ENCODE data around the gene LHFPL2.

Gene LHFPL2

GRCh38 chr5:78546276-78546996 lies 102.1 kb downstream of the LHFPL2 start:
- no peak for DNase-seq (ENCODE audit: low read depth, low spot score)

GRCh38 chr5:78545406-78545805 lies 103.2 kb downstream of the LHFPL2 start:
- DNase-seq (ENCODE audit: low read depth, low spot score), result no peak

GRCh38 chr5:78544561-78545201 lies 103.9 kb downstream of the LHFPL2 start:
- no peak for DNase-seq (ENCODE audit: low read depth, low spot score)

- DNase-seq (ENCODE audit: low read depth, low spot score), result no peak
These were observed 104.7 kb downstream of the LHFPL2 start for GRCh38 chr5:78543916-78544315.

- no peak for DNase-seq (ENCODE audit: low read depth, low spot score)
These were observed 105.3 kb downstream of the LHFPL2 start for GRCh38 chr5:78543292-78543691.

- no peak for DNase-seq (ENCODE audit: low read depth, low spot score)
These were observed 106.2 kb downstream of the LHFPL2 start for GRCh38 chr5:78542321-78542840.

- no peak for DNase-seq (ENCODE audit: low read depth, low spot score)
These were observed 107.4 kb downstream of the LHFPL2 start for GRCh38 chr5:78541086-78541654.

GRCh38 chr5:78540335-78541085 lies 108.1 kb downstream of the LHFPL2 start:
- no peak for DNase-seq (ENCODE audit: low read depth, low spot score)

GRCh38 chr5:78538240-78538850 lies 110.2 kb downstream of the LHFPL2 start:
- DNase-seq (ENCODE audit: low read depth, low spot score), result no peak

- DNase-seq (ENCODE audit: low read depth, low spot score), result no peak
These were observed 110.8 kb downstream of the LHFPL2 start for GRCh38 chr5:78537821-78538220.

GRCh38 chr5:78537411-78537810 lies 111.2 kb downstream of the LHFPL2 start:
- no peak for DNase-seq (ENCODE audit: low read depth, low spot score)

GRCh38 chr5:78536661-78537196 lies 111.8 kb downstream of the LHFPL2 start:
- DNase-seq (ENCODE audit: low read depth, low spot score), result no peak

GRCh38 chr5:78534905-78535200 lies 113.7 kb downstream of the LHFPL2 start:
- DNase-seq (ENCODE audit: low read depth, low spot score), result no peak

GRCh38 chr5:78534148-78534904 lies 114.2 kb downstream of the LHFPL2 start:
- DNase-seq (ENCODE audit: low read depth, low spot score), result no peak

- DNase-seq (ENCODE audit: low read depth, low spot score), result no peak
These were observed 115.2 kb downstream of the LHFPL2 start for GRCh38 chr5:78533356-78533755.

- no peak for DNase-seq (ENCODE audit: low read depth, low spot score)
These were observed 118.1 kb downstream of the LHFPL2 start for GRCh38 chr5:78530342-78531096.

GRCh38 chr5:78527925-78528324 lies 120.6 kb downstream of the LHFPL2 start:
- no peak for DNase-seq (ENCODE audit: low read depth, low spot score)

GRCh38 chr5:78527054-78527859 lies 121.3 kb downstream of the LHFPL2 start:
- DNase-seq (ENCODE audit: low read depth, low spot score), result no peak

- DNase-seq (ENCODE audit: low read depth, low spot score), result no peak
These were observed 122.5 kb downstream of the LHFPL2 start for GRCh38 chr5:78526049-78526525.
